HG03378 (cell line): ENCODE data around the gene ERC2.

ENCODE experiments used
- ATAC-seq: cut with Tn5 transposase; IDR thresholded peaks from one replicate; pipeline ENCODE4 v1.9.1; 2021; ENCODE audit warnings: mild to moderate bottlenecking, moderate library complexity; ENCODE audit not compliant: unreplicated experiment

ERC2 gene

DNA sequence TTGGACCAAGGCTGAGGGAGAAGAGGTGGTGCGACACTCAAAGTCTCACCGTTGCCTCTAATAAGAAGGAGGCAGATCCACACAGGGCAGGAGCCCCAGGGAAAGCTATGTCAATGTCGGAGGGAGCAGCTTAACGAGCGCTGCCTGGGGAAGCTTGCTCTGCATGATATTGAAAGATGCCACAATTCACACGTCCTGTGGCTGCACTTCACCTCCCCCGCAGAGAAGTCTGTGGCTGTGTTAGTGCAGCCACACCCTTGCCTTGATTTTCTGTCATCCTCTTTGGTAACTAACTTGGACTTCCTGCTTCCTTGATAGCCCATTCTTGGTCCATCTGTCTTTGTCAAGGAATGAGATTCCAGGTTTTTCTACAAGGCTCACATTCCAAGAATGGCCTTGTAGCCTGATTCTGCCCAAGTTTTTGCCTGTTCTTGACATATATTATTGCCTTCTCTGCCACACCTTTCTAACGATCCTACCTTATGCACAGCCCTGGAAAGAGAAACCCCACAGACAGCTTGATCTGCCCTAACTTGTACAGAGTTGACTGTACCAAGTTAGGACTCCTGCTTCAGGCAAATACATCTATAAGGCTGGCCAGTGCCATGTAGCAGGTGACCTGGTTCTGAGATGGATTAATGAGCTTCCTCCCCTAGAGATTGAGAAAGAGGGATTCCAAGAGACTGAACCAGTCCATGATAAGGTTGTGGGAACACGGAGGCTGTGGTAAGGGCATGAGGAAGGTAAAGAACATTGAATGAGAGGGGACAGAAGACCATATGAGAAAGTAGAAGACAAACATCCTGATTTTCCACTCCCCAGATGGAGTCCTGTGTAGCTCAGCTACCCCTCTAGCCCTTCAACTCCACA, 828.1 kb downstream of the ERC2 start:
- ATAC-seq, result no peak

DNA sequence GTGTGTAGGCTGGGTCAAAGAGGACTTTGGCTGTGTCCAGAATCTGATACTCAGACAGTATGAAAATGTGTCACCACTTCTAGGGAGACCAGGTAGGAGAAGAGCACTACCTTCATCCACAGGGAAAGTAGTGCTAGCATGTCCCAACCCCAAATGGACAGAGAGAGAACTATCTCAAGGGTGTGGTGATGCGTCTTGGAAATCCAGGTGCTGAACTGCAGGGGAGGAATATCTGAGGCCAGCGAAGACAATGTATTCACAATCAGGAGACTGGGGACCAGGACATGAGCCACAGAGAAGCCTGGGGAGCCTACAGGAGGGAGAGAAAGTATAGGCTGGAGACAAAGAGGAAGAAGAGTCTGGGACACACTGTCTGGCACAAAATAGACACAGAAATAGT, 829.1 kb downstream of the ERC2 start:
- no peak for ATAC-seq

DNA sequence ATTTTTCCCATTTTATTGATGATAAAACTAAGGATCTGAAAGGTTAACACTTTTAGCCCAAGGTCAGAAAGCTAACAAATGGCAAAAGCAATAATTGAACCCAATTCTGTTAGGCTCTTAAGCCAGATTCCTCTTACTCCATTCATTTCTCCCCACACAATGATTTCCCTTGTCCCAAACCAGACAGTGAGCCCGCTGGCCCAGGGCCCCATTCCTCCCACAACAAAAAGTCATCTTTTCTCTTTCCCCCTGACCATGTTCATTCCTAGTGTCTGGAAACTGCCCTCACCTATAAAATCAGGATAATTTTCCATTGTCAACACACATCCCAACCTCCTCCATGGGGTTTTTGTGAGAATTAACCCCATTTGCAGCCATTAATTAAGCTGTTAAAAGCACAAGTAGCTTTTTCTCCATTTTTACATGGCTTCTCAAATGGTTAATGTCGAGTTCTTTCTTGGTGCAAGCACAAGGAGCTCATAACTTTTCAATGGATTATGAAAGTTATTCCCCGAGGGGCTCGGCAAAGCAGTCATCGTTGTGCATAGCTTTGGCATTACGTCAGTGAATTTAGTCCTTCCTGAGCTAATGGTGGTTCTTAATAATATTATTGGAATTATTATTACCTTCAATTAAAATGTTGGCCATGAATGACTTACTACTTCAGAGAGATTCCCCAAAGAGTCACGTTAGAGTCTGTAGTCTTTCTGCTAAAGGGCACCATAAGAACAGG, 830.2 kb downstream of the ERC2 start:
- no peak for ATAC-seq

DNA sequence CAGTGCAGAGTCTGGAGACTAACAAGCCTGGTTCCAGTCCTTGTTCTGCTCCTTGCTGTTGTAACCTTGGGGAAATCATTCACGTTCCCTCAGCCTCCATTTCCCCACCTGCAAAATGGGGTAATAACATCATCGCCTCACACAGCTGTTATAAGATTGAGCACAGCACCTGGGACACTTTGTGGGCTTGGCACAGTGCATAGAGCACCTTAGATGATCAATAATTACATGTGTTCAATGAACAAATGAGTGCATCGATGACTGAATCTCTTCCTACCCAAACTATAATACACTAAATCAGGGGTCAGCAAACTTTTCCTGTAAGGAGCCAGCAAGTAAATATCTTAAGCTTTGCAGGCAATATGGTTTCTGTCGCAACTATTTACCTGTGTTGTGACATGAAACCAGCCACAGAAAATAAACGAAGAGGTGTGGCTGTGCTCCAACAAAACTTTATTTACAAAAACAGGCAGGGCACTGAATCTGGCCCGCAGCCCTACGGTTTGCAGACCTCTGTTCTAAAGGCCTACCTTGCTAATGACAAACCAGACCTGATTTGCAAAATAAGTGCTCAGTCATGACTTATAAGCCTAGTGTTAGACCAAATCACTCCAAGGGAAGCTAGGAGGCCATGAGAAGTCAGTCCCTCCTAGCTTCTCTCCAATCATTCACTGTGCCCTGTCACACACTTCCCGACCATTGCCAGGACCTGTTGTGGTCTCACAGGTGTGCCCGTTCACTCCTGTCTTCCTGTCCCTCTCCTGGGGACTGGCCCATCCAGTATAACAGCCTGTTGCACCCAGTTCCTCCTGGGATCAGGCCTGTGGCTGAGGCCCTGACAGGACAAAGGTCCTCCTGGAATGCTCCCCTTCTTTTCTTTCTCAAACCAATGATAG, 831.7 kb downstream of the ERC2 start:
- ATAC-seq, result no peak

DNA sequence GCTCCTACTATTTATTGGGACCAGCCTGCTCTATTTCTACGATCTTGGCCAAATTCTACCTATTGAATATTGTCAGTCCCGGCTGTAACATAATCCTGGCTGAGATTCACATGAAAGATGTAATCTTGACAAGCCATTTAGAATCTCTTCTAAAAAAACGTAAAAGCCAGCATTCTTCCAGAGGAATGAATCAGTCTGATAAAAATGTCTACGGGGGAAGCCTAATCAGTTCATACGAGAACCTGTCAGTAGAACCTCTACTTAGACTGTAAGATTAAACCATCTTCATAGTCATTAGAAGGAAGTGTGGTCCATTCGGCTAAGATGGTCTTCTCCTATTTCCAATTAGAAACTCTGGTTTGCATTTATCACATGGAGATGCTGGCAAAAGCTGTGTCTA, 833.9 kb downstream of the ERC2 start:
- no peak for ATAC-seq

DNA sequence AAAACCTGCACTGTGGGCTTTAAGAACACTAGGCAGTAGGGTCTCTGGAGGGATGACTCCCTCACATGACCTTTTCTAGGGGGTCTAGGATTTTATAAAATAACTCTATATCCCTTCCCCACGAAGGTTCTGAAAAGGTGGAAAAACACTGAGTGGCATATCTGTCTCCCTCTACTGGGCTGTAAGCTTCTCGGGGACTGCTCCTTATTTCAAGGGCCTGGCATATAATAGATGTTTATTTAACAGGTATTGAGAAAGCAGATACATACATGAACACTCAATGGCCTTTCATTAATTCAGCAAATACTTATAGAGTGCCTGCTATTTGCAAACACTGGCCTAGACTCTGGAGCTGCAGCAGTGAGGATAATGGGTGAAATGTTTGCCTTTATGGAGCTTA, 834.9 kb downstream of the ERC2 start:
- ATAC-seq, result no peak

DNA sequence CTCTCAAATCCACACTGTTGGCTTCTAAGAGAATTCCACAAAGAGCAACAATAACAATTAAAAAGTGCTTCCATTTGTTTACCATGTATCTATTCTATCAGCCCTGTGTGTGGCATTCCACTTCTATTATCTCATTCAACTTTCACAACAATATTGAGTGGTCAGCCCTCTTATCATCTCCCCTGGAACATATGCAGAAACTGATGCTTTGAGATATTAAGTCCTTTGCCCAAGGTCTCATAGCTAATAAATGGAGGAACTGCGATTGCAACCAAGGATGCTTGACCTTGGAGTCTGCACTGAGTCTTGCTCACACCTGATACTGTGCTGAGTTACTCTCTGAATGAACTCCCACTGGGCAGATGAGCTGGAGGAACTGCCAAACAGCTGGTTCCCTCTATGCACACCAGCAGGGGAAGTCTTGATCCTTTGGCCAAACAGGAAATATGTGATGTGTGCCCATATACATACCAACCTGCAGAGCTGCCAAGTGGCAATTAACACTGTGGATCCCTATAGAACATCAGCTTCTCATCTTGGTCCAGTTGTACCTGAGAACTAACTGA, 836.4 kb downstream of the ERC2 start:
- ATAC-seq, result no peak

DNA sequence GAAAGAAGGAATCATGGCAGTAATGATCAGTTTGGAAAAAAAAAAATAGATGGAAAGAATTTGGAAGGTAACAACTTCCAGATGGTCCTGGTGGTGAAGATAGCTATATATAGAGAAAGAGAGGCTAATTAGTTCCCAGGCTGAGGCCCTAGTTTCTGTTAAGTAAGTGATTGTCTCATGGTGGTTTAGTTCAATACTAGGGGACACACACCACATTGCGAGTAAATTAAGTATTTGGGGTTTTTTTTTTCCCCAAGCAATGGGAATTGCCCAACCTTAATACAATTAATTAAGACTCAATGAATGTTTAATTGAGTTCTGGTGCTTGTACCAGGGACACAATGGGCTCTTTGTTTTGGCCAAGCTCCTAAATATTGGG, 837.4 kb downstream of the ERC2 start:
- ATAC-seq, result no peak

DNA sequence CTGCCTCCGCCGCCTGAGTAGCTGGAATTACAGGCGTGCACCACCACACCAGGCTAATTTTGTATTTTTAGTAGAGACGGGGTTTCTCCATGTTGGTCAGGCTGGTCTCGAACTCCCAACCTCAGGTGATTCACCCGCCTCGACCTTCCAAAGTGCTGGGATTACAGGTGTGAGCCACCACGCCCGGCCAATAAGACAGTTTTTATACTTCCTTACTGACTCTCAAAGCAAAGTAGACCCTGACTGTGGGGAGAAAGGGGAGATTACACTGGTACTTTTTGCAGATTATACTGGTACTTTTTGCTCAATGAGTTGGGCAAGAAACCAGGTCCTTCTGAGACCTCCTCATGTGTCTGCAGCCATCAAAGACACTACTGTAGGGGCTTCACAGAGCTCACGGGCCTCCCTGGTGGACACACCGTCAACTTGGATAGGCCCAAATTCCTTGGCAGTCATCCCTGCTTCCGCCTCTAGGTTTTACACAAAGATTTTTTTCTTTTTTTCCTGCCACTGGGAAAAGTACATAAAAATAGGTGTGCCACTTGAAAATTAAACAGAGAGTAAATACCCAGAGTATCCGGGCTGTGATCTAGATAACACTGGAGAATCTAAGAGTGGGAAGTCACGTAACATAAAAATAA, 837.9 kb downstream of the ERC2 start:
- ATAC-seq, result no peak

DNA sequence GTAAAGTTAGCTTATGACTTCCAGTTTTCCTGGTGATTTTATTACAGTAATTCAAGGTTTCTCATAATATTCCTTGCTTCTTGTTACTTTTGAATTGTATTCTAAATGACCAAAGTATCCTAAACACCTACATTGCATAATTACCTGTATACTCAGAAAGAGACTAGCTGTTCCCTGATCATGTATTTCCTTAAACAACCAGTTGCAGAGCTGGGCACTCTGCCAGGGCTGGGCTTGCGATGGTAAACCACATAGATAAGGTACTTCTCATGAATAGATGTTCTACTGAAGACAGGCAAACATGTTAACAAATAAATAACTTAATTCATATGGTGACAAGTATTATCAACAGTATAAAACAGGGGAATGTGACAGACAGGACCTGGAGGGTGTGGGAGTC, 838.8 kb downstream of the ERC2 start:
- ATAC-seq, result no peak

DNA sequence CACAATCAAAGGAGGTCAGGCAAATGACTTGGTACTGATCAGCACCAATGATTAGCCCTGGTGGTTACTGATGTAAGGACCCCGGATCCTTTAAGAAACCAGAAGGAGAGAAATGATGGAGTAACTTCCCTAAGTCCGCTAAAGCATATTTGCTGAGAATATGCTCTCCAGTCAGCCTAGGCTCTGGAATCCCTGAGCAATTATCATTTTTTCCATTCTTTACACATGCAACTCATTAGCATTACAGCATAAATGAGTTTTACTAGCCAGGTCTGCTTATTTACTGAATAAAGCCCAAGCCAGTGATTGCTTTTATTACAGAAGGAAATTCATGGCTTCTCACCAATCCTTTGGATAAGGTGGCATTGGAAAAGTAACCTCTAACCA, 842.0 kb downstream of the ERC2 start:
- no peak for ATAC-seq

DNA sequence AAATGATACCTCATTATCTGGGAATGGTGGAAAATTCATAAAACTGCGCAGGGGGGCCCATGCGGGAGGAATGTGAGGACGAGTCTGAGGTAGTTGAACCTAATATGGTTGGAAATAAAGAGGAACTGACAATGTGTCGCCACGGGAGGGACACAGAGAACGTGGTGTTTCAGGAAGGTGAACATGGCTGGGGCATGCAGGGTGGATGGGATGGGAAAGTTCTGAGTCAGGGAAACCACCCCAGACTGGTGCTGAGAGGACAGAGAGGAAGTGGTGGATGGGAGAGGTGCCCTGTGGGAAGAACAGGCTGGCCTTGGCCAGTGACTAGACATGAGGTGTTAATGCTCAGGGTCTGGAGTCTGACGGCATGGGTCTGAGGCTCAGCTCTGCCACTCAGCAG, 844.0 kb downstream of the ERC2 start:
- ATAC-seq, result no peak

DNA sequence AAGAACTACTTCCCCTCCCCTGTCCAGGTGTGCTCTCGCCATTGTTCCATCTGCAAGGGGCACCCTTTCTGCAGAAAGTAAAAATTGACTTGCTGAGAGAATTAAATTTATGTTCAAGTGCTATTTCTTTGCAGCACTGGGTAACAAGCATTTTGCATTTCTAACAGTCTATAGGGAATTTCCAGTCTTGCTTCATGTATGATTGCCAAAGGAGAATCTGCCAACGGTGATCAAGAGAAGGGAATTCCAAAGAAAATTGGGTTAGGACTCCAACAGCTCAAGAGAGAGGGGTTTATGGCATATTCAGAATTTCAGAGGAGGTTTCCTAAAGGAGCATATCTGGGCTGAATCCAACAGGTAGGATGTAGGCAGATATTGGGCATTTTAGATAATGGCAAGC, 844.5 kb downstream of the ERC2 start:
- ATAC-seq, result no peak

DNA sequence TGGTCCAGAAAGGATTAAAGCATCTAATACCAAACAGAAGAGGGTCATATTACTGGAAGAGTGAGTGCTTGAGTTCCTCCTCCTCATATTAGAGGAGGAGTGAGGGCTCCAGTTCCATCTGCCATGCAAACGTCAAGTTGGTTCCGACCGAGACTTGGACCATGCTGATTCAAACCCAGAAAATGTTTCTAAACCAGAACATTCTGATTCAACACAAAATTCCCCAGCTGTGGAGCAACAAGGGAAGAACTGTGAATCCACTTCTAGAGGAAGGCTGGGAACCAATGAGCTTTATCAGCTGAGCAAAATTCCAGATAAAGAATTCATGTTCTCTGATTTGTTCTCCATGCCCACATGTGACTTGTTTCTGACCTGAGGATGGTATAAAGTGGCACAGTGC, 845.5 kb downstream of the ERC2 start:
- ATAC-seq, result no peak

DNA sequence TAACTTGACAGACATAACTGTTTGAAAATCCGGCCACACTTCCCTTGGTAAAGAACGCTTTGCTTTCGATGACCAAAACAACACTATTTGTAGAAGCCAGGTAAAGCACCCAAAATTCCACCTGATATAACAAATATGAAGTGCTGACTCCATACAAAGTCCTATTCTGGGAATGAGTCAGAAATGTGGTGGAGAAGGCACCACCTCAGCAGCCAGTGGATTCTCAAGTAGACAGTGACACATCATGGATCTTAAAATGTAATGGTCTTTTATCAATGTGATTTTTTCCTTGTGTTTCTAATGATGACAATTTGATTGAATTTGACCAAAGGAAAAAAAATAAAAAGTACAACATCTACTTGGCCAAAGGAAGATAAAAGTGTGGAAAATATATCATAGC, 846.2 kb downstream of the ERC2 start:
- no peak for ATAC-seq

DNA sequence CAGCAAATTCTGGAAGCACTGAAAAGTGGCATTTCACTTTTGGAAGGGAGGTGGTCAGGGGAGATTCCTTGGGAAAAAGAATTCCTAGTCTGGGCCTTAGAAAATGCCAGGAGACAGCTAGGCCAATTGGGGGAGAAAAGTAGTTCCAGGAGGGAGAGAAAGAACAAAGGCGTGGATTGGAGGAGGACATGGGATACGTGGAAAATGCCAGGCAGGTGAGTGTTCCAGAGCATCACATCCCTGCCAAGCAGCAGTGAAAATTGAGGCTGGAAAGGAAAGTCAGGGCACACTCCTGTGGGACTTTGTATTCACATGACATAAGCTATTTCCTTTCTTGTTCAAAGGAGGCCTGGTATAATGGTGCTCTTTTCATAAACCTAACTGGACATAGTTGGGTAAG, 846.6 kb downstream of the ERC2 start:
- ATAC-seq, result no peak

DNA sequence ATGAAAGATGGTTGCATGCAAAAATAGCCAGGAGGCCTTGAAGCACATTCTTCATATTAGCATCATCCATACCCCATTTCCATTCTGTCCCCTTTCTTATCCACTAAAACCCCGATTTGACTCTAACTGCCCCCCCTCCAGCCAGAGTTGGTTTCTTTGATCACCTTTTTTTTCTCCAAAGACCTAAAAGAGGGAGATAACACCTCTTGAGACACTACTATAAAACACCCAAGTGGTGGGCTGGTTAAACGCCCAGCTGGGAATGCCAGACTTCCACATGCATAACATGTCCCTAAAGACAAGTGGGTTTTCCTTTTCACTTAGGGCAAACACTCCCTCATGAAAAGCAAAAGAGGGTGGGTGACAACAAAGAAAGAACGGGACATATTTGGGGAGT, 847.2 kb downstream of the ERC2 start:
- ATAC-seq, result no peak

DNA sequence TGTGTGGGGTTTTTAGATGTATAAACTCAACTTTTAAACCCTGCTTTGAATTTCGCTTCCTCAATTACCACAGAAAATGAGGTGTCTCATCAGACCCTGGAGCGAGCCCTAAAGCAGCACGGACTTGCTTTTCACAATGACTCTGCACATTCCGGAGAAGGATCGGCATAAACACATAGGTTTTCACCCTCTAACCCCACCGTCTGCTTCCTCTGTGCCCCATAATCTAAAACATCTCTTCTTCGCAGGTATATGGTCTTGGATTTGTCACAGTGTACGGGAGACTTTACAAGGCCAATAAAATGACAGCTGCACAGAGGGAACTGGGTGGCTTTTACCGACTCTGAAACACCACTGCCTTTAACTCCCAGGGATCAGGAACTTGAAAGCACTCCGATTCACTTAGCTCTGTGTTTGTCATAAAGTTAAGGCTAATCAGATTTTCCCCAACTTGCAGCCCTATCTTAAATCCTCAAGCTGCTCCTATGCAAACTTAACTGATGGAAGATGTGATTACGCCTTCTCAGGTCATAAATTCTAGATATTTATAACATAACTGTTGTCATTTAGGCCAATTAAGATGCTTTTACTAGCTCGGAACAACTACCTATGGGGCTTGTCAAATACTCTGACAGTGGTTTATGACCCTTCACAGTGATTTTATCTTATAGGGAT, 847.8 kb downstream of the ERC2 start:
- peak; percentile 62 for ATAC-seq

DNA sequence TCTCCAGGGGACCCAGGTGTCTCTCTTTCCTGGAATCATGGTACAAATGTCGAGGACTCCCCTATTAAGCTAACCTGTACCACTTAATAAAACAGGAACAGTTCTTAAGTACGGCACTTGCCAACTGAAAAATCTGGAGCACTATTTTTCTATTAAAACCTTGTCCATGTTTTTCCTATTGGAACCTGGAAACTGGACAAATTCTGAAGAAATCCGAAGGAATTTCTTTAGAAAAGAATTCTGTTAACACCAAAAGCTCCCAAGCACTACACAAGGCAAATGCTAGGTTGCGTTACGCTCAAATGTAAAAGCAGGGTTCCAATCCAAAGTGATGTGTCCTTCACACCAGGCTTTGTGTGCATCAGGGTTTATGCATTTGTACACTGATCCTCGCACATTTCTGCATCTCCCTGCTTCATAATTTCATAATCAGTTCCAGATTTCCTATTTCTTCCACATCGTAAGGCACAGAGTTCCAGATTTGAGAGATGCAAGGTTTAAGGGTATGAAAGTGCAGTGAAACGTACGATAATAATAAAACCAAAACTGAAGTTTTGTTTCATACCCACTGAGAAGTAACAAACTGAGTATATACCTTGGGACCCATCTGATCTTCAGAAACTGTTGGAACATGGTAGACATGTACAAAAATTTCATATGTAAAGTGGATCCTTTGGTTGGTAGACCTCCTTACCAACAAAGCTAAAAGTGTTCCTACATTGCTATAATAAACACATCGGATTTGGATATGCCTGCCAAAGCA, 849.0 kb downstream of the ERC2 start:
- no peak for ATAC-seq
